IMR-90 (cell line): ENCODE data around the gene RNU6-9. TPM values are rescaled to one million over a fixed set of nuclear protein-coding genes. Genes with fewer than 3 reads are reported as not detected.

ENCODE experiments used
- ATAC-seq: fragments of 200-7000 bp; cut with Tn5 transposase; 2 replicates; pipeline ENCODE4 v1.9.1; 2020; ENCODE audit warnings: low read depth, mild to moderate bottlenecking, moderate library complexity
- BruUV-seq: library from RNA; stranded (reverse); fragments of 400-500 nt; replicated peaks from 2 replicates; lab custom pipeline; 2021; lab: Mats Ljungman, UMichigan
- CTCF ChIA-PET: fragments of 300-600 bp; formaldehyde crosslinking; extraction: SDS; loops from one replicate; lab custom pipeline; 2021; ENCODE audit warnings: antibody characterized with exemption; lab: Yijun Ruan, JAX
- POLR2A ChIA-PET: fragments of 300-600 bp; sonication (Branson Sonifier 250); formaldehyde crosslinking; loops from one replicate; lab custom pipeline; 2022; ENCODE audit warnings: antibody characterized with exemption; ENCODE audit not compliant: unreplicated experiment; lab: Charles Lee
- DNase-seq: peaks from one replicate; pipeline ENCODE4 v3.0.0; 2013
- H2AFZ ChIP-seq: replicated peaks from 2 replicates; pipeline ENCODE3; 2013; ENCODE audit warnings: low read length, mild to moderate bottlenecking; ENCODE audit not compliant: poor library complexity
- H2AK5ac ChIP-seq: 2 replicates; pipeline ENCODE4 v1.6.1; 2013; ENCODE audit warnings: low read depth, low read length, inconsistent platforms
- H2AK9ac ChIP-seq: replicated peaks from 2 replicates; pipeline ENCODE3; 2013; ENCODE audit warnings: mild to moderate bottlenecking, low read depth, low read length, moderate library complexity; ENCODE audit not compliant: poor library complexity
- H2BK120ac ChIP-seq: 2 replicates; pipeline ENCODE4 v1.6.1; 2013; ENCODE audit warnings: low read depth, low read length, inconsistent platforms
- H2BK15ac ChIP-seq: 3 replicates; pipeline ENCODE4 v1.6.1; 2013; ENCODE audit warnings: low read depth, low read length, inconsistent platforms
- H2BK20ac ChIP-seq: 2 replicates; pipeline ENCODE4 v1.6.1; 2013; ENCODE audit warnings: low read depth, mild to moderate bottlenecking, inconsistent platforms, low read length, moderate library complexity
- H2BK5ac ChIP-seq: 2 replicates; pipeline ENCODE4 v1.6.1; 2013; ENCODE audit warnings: mild to moderate bottlenecking, low read depth, low read length, inconsistent platforms; ENCODE audit not compliant: poor library complexity, severe bottlenecking
- H3K14ac ChIP-seq: replicated peaks from 2 replicates; pipeline ENCODE4 v1.6.1; 2013; ENCODE audit warnings: low read depth, low read length, inconsistent platforms
- H3K18ac ChIP-seq: 2 replicates; pipeline ENCODE4 v1.6.1; 2013; ENCODE audit warnings: low read depth, low read length, control low read depth
- H3K23ac ChIP-seq: 2 replicates; pipeline ENCODE4 v1.6.1; 2013; ENCODE audit warnings: low read depth, low read length, inconsistent platforms
- H3K27ac ChIP-seq: 2 replicates; pipeline ENCODE4 v1.5.1; 2013; ENCODE audit warnings: mild to moderate bottlenecking, control low read depth, low read length; ENCODE audit not compliant: insufficient read depth
- H3K27me3 ChIP-seq: 2 replicates; pipeline ENCODE4 v1.6.1; 2013; ENCODE audit warnings: low read length; ENCODE audit not compliant: control insufficient read depth, insufficient read depth
- H3K36me3 ChIP-seq: 2 replicates; pipeline ENCODE4 v1.6.1; 2013; ENCODE audit warnings: low read length, mixed read lengths; ENCODE audit not compliant: control insufficient read depth, insufficient read depth
- H3K4ac ChIP-seq: 2 replicates; pipeline ENCODE4 v1.6.1; 2013; ENCODE audit warnings: low read depth, low read length, inconsistent platforms
- H3K4me1 ChIP-seq: 2 replicates; pipeline ENCODE4 v1.6.1; 2013; ENCODE audit warnings: low read length, mixed read lengths; ENCODE audit not compliant: control insufficient read depth, insufficient read depth
- H3K4me2 ChIP-seq: 2 replicates; pipeline ENCODE4 v1.6.1; 2013; ENCODE audit warnings: low read depth, mild to moderate bottlenecking, control low read depth, low read length, moderate library complexity
- H3K4me3 ChIP-seq: 2 replicates; pipeline ENCODE4 v1.5.1; 2013; ENCODE audit warnings: low read depth, mild to moderate bottlenecking, control low read depth, low read length, moderate library complexity; ENCODE audit not compliant: insufficient read depth
- H3K56ac ChIP-seq: 2 replicates; pipeline ENCODE4 v1.6.1; 2013; ENCODE audit warnings: low read length, inconsistent platforms; ENCODE audit not compliant: insufficient read depth; ENCODE audit errors: extremely low read depth
- H3K79me1 ChIP-seq, 2 experiments: 2 replicates each; pipeline ENCODE4 v1.6.1; 2013; ENCODE audit warnings: low read length in 2 of 2, inconsistent platforms in 1 of 2, low read depth in 1 of 2
- H3K9ac ChIP-seq: 2 replicates; pipeline ENCODE4 v1.6.1; 2013; ENCODE audit warnings: low read depth, low read length, control low read depth
- H3K9me1 ChIP-seq: 2 replicates; pipeline ENCODE4 v1.6.1; 2013; ENCODE audit warnings: low read length, inconsistent platforms; ENCODE audit not compliant: insufficient read depth
- H3K9me3 ChIP-seq: 2 replicates; pipeline ENCODE4 v1.6.1; 2013; ENCODE audit warnings: low read length; ENCODE audit not compliant: control insufficient read depth, insufficient read depth
- H4K20me1 ChIP-seq: 2 replicates; pipeline ENCODE4 v1.6.1; 2013; ENCODE audit warnings: low read length, inconsistent platforms; ENCODE audit not compliant: insufficient read depth
- H4K5ac ChIP-seq: 2 replicates; pipeline ENCODE4 v1.6.1; 2013; ENCODE audit warnings: mild to moderate bottlenecking, low read depth, low read length, control low read depth
- H4K8ac ChIP-seq, 2 experiments: 2 replicates each; pipeline ENCODE4 v1.6.1; 2013; ENCODE audit warnings: low read depth in 2 of 2, low read length in 2 of 2, control low read depth in 1 of 2, inconsistent platforms in 1 of 2
- H4K91ac ChIP-seq: 2 replicates; pipeline ENCODE4 v1.6.1; 2013; ENCODE audit warnings: low read depth, low read length, inconsistent platforms; ENCODE audit not compliant: insufficient read depth
- BHLHE40 ChIP-seq: fragments of 150-350 bp; IDR thresholded peaks from 2 replicates; pipeline ENCODE4 v1.6.1; 2016; ENCODE audit warnings: mild to moderate bottlenecking, low read depth, low read length
- CEBPB ChIP-seq: IDR thresholded peaks from 2 replicates; pipeline ENCODE4 v1.6.1; 2012; ENCODE audit warnings: low read depth, low read length, improper control_type of control experiment
- CHD1 ChIP-seq: IDR thresholded peaks from 2 replicates; pipeline ENCODE4 v1.6.1; 2012; ENCODE audit warnings: low read depth, low read length, improper control_type of control experiment
- CTCF ChIP-seq: conservative IDR thresholded peaks from 2 replicates; pipeline ENCODE4 v1.5.1; 2012; ENCODE audit warnings: mild to moderate bottlenecking, low read depth, low read length, improper control_type of control experiment
- FOS ChIP-seq: fragments of 150-350 bp; IDR thresholded peaks from 2 replicates; pipeline ENCODE4 v1.6.1; 2016; ENCODE audit warnings: low read depth, low read length
- NFE2L2 ChIP-seq: fragments of 150-350 bp; IDR thresholded peaks from 2 replicates; pipeline ENCODE4 v1.6.1; 2016; ENCODE audit warnings: low read depth, mild to moderate bottlenecking, low read length
- POLR2A ChIP-seq: IDR thresholded peaks from 2 replicates; pipeline ENCODE4 v1.6.1; 2012; ENCODE audit warnings: mild to moderate bottlenecking, low read depth, low read length
- RAD21 ChIP-seq: IDR thresholded peaks from 2 replicates; pipeline ENCODE4 v1.6.1; 2012; ENCODE audit warnings: low read length, improper control_type of control experiment
- RCOR1 ChIP-seq: IDR thresholded peaks from 2 replicates; pipeline ENCODE4 v1.6.1; 2012; ENCODE audit warnings: mild to moderate bottlenecking, low read length, improper control_type of control experiment; ENCODE audit not compliant: insufficient replicate concordance
- RFX5 ChIP-seq: IDR thresholded peaks from 2 replicates; pipeline ENCODE4 v1.8.0; 2012; ENCODE audit warnings: low read depth, mild to moderate bottlenecking, low read length, moderate library complexity
- SMC3 ChIP-seq: fragments of 150-350 bp; IDR thresholded peaks from 2 replicates; pipeline ENCODE4 v1.6.1; 2016; ENCODE audit warnings: low read depth, mild to moderate bottlenecking, antibody characterized with exemption, low read length, moderate library complexity
- USF2 ChIP-seq: fragments of 150-350 bp; IDR thresholded peaks from 2 replicates; pipeline ENCODE4 v1.6.1; 2017; ENCODE audit warnings: mild to moderate bottlenecking, antibody characterized with exemption, low read length, low read depth
- WGBS, 2 experiments: methylation state at CpG; one replicate each; pipeline versions ENCODE4 v1.1.5 to v1.1.7; 2013; ENCODE audit warnings: missing lambda C conversion rate in 2 of 2; ENCODE audit not compliant: insufficient read length in 1 of 2; ENCODE audit errors: extremely low coverage in 2 of 2; 5-methylcytosine and 5-hydroxymethylcytosine counted together
- dilution Hi-C: fragments of 300-500 bp; cut with HindIII; formaldehyde crosslinking; loops from one replicate; pipeline ENCODE4 v1.14.3; 2018; ENCODE audit warnings: low sequenced_read_pairs; ENCODE audit not compliant: unreplicated experiment
- in situ Hi-C: fragments of 300-500 bp; cut with MboI; formaldehyde crosslinking; loops from 3 replicates; pipeline ENCODE4 v1.14.3; 2019; ENCODE audit warnings: low sequenced_read_pairs, inconsistent platforms, mixed read lengths
- intact Hi-C: fragments of 100-400 bp; cut with micrococcal nuclease; formaldehyde crosslinking; loops from 2 replicates; pipeline ENCODE4 v1.10.0; 2022
- polyA plus RNA-seq, 3 experiments: library from polyadenylated mRNA; depleted of rRNA; stranded (reverse); fragments of >200 nt; gene quantifications; 2 replicates each; pipeline ENCODE4 v1.2.3, GENCODE V29; 2012; ENCODE audit warnings: low replicate concordance in 1 of 3
- total RNA-seq: library from RNA; depleted of rRNA; stranded (reverse); fragments of >200 nt; gene quantifications from 2 replicates; pipeline ENCODE4 v1.2.3, GENCODE V29; 2012
- TF ChIP-seq, protein P1 (sequence below): fragments of 150-350 bp; IDR thresholded peaks from 2 replicates; pipeline ENCODE4 v1.6.1; 2016; ENCODE audit warnings: low read depth, mild to moderate bottlenecking, low read length, moderate library complexity, borderline replicate concordance

The RNU6-9 gene
- total and polyA plus RNA-seq, 2 of the 4 experiments (the other 2 are of a cell fraction) = not detected

DNA sequence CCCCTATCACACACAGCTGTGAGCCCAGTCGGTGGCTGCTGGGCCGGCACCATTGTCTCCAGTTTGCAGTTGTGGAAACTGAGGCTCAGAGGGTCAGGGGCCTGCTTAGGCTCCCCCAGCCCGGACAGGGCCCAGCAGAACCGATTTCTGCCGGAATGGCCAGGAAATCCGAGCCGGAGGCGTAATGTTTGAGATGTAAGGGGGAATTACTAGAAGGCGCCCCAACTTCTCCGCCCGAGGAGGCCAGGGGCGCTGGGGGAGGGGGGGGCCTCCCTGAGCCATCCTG lies 24.8 kb downstream of the RNU6-9 start:
- no peak overlapping the region for H2AFZ ChIP-seq
- intact Hi-C loops = no loop called here
- no peak overlapping the region for H4K91ac ChIP-seq
- no peak overlapping the region for H2BK15ac ChIP-seq
- no peak overlapping the region for H3K23ac ChIP-seq
- H3K14ac ChIP-seq = no peak overlapping the region
- H3K4me1 ChIP-seq = peaks cover 8% of the 10 kb centered on the region
- dilution Hi-C loops = no loop called here
- no peaks in the 10 kb centered on the region for H3K36me3 ChIP-seq
- H3K4me2 ChIP-seq = no peak overlapping the region
- no TSS peak for BruUV-seq
- no peak overlapping the region for H3K27ac ChIP-seq
- H2AK5ac ChIP-seq = no peak overlapping the region
- no peak overlapping the region for H3K56ac ChIP-seq
- H3K9ac ChIP-seq = no peak overlapping the region
- H2BK5ac ChIP-seq = no peak overlapping the region
- H3K9me3 ChIP-seq = no peaks in the 10 kb centered on the region
- H2BK120ac ChIP-seq = no peak overlapping the region
- no peak overlapping the region for H4K8ac ChIP-seq
- no peak for TF ChIP-seq CHD1
- no peak for TF ChIP-seq CTCF
- no peak for TF ChIP-seq RFX5
- no peak for TF ChIP-seq FOS
- no peak for TF ChIP-seq POLR2A
- TF ChIP-seq, protein P1, sequence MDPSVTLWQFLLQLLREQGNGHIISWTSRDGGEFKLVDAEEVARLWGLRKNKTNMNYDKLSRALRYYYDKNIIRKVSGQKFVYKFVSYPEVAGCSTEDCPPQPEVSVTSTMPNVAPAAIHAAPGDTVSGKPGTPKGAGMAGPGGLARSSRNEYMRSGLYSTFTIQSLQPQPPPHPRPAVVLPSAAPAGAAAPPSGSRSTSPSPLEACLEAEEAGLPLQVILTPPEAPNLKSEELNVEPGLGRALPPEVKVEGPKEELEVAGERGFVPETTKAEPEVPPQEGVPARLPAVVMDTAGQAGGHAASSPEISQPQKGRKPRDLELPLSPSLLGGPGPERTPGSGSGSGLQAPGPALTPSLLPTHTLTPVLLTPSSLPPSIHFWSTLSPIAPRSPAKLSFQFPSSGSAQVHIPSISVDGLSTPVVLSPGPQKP = no peak
- TF ChIP-seq SMC3 = no peak
- TF ChIP-seq CEBPB = no peak
- no peak for TF ChIP-seq BHLHE40
- no peak for TF ChIP-seq RCOR1
- TF ChIP-seq USF2 = no peak
- no peak for TF ChIP-seq NFE2L2
- no peak for TF ChIP-seq RAD21
- no peak overlapping the region for H2AK9ac ChIP-seq
- no peak overlapping the region for H4K5ac ChIP-seq
- ATAC-seq (no peak), DNase-seq (no peak)
- WGBS, 2 experiments = 0% methylated on average over 4 of the region's 12 CpGs; no CpG with 5 or more reads in 1 of the 2 experiments
- H4K20me1 ChIP-seq = no peaks in the 10 kb centered on the region
- ChIA-PET CTCF (no interaction called here), POLR2A (no interaction called here)
- peaks cover 0 to 7% of the 10 kb centered on the region in 2 experiments; a peak in 1 of 4 replicates for H3K79me1 ChIP-seq
- H2BK20ac ChIP-seq = no peak overlapping the region
- in situ Hi-C loops = no loop called here
- H3K4me3 ChIP-seq = no peak overlapping the region
- peaks cover 38% of the 10 kb centered on the region for H3K27me3 ChIP-seq
- no peak overlapping the region for H3K4ac ChIP-seq
- no peak overlapping the region for H3K18ac ChIP-seq
- no peaks in the 10 kb centered on the region for H3K9me1 ChIP-seq
